HG03558 (cell line): ENCODE results near the gene ACLY.
"Not testable (repeated sequence)": the region's sequence is repeated elsewhere in the genome, so short reads cannot be mapped to it uniquely, and the experiment has no call there.

ENCODE experiments used
- ATAC-seq: cut with Tn5 transposase; IDR thresholded peaks from one replicate; pipeline ENCODE4 v1.9.1; 2021; ENCODE audit warnings: moderate number of reproducible peaks; ENCODE audit not compliant: unreplicated experiment; ENCODE audit errors: extremely low read depth

The ACLY gene

DNA sequence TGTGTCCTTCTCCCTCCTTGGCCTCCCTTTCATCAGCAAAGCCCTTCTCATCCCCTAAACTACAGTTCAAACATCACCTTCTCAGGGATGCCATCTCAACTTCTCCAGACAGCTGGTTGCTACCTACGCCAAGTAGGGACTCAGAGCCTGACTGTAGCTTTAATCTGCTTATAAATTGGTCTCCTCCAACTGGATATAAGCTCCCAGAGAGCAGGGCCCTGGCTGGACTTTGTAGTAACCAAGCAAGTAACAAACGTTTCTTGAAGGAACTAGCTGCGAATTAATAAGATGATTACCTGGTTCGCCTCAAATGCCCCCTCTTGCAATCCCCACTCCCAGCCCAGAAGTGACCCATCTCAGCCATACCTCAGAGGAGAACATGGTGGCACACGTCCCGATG lies 36.0 kb downstream of the ACLY start:
- ATAC-seq, result no peak

DNA sequence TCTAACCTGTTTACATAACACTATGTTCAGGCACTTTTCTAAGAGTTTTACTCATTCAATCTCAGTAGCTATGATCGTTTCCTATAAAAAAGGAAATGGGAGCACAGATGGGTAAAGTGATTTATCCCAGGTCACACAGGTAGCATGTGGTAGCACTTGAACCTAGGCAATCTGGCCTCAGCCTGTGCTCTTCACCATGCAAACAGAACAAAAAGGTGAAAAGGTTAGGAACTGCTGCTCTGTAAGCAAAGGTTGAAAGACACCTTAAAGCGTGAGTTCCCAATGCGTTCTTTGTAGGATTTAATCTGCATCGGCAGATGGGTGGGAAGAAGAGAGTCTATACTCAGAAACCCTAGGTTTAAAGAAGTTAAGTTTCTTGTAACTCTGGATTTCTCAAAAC lies 38.6 kb downstream of the ACLY start:
- no peak for ATAC-seq

DNA sequence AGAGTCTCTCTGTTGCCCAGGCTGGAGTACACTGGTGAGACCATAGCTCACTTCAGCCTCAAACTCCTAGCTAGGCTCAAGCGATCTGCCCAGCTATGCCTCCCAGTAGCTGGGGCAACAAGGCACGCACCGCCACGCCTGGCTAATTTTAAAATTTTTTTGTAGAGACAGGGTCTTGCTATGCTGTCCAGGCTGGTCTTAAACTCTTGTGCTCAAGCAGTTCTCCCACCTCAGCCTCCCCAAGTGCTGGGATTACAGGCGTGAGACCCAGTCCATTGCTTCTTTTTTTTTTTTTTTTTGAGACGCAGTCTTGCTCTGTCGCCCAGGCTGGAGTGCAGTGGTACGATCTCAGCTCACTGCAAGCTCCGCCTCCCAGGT lies 44.5 kb downstream of the ACLY start:
- not testable (repeated sequence) for ATAC-seq

DNA sequence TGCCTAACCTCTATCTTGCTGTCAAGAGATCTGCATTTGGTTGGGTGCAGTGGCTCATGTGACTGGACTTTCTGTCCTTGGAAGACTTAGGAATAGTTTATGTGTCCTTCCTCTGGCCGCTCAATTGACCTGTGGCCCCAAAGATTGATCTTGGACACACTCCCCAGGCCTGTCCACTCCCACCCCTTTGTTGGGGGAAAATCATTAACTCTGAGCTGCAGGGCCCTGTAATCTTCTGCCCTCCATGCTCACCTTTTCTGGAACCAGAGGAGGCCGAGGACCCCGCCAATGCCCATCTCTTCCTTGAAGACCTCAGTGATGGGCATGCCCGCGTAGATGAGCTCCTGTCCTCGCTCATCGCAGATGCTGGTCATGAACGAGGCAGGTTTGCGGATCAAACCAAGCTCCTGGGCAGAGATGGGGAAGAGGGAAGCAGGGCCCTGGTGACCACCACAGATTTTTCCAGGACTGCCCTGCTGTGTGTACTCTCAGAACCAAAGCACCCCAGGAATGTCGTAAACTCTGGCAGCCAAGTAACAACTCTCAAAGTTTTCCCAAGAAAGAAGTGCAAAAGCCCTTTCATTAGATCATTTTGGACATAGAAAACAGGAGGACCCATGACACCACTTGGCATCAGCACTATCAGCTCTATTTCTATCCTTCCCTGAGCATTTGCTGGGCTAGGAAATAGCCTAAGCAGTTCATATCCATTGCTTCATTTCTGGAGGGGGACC lies 45.0 kb downstream of the ACLY start:
- no peak for ATAC-seq

DNA sequence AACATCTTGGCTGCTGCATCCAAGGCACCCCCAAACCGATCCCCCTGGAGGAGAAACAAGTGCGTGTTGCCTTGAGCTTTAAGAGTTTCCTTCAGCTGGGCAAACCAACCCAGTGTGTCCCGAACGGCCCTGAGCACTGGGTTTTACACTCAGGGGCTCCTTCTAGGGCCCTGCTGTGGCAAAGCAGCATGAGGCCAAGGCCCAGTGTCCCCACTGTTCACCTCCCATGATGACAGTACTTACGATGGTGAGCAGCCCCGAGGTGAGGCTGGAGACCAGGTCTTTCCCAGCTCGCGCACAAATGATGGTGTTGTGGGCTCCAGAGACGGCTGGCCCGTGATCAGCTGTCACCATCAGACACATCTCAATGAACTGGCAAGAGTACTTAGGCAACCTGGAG lies 47.0 kb downstream of the ACLY start:
- no peak for ATAC-seq

DNA sequence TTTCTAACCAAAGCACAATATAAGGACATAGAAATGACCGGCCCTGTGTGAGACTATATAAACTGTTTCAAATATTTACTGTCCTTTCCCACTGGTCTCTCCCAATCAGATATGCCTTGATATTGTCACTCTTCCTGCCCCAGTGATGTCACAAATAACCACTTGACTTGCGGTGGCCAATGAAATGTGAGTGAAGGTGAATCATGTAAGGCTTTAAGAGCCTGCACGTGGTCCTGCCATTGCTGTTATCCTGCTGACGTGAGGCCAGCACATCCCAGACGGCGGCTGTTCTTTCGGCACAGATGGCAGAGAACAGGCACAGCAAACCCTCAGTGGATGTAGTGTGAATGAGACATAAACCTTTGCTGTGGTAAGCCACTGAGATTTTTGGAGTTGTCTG lies 48.1 kb downstream of the ACLY start:
- ATAC-seq, result no peak

DNA sequence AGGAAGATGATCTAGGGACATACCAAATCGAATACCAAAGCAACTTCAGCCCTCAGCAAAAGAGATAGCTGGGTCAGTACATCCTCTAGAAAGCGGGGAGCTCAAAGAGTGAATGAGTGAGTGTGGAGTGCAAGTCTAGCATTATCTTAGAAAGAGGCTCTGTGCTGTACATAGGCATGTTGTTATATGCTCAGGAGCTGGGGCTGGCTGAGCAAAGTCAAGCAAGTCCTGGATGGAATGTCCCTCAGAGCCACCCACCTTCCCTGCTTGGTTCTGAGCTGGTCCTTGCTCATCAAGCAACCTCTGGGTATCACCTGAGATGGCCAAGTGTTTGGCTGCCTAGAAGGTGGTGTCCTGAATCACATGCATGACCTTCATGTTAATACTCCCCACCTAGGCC lies 48.7 kb downstream of the ACLY start:
- ATAC-seq, result no peak

DNA sequence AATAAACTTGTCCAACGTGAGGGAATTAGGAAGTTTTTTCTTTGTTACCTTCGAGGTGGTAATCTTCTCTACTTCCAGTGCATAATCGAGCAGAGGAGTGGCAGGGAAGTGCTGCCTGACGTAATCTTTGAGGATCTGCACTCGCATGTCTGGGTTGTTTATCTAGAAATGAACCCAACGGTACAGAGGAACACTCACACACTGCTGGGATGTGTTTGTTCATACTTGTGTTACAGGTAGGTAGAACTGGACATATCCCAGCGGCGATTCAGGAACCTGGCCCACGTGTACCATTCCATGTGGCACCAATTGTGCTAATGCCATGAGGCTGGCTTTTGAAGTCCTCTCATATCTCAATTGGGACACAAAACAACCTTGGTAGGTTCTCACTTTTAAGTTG lies 49.3 kb downstream of the ACLY start:
- no peak for ATAC-seq

DNA sequence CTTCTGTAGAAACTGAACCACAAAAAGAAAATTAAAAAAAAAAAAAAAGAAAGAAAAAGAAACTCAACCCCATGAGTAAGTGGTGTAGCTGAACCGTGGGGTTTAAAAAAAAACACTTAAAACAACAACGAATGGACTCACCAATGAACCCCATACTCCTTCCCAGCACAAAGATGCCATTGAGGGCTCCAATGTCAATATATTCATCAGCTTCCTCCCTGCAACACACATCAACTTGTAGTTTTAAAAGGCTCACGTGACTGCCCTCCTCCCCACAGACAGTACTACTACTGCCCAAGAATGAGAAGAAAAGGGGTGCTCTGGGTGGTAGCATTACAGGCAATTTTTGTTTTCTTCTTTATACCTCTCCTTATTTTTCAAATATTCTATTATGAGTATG lies 50.2 kb downstream of the ACLY start:
- ATAC-seq, result no peak

DNA sequence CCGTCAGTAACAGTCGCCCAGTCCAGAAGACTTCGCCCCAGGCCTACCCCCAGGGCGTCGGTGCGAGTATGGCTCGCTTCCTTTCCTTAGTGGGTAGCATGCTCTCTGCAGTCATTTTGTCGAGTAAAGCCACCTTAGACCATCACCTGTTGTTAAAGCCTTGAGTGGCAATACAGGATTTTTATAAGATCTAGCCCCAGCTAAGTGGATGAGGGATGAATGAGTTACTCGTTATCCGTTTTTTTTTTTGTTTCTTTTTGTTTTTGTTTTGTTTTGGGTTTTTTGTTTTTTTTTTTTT lies 53.2 kb downstream of the ACLY start:
- ATAC-seq, result no peak

DNA sequence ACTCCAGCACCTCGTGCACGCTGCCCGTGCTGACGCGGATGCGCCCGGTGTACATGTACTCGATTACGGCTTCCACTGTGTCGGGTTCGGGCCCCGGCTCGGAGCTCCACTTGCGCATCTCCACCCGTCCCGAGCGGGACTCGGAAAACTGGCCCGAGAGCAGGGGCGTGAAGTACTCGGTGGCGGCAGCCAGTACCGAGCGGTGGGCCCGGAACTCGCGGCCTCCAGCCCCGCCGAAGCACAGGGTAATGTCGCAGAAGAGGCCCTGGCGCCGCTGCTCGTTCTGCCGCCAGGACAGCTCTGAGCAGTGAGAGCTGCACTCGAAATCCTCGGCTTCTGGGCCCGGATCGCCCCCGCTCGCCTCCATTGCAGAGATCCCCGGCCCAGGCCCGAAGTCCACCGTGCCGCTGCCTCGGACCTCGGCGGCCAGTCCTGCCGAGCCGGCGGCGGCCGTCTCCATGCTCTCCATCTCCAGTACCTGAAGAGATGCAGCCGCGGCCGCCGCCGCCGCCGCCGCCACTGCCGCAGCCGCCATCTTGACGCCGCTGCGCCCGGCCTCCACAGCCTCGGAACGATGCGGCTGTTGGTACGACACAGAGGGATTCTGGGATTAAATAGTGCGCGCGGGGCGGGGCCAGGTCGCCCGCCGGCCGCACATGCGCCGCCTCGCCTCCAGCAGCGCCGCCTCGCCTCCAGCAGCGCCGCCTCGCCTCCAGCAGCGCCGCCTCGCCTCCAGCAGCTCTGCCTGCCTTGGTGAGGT lies 53.7 kb downstream of the ACLY start, which contains the start of gene KLHL11:
Gene KLHL11, minus strand, starts transcription at position 588 of the 760 bp plus-strand sequence. Its CDS starts 53 bp downstream, at position 535.
- peak; percentile 45 for ATAC-seq

DNA sequence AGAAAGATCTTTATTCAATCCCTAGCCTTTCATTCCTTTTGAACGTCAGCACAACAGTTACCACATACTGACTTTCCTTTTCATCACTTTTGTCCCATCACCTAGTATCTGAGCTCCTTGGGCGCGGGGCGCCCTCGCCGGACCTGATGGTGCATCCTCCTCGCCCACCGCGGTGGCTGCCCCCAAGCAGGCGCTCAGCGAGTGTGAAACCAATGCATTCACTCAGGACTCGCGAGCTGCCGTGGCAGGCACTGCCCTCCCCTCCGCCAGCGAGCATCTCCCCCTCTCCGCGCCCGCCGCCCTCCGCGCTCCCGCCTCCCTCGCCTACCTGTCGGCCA lies 54.3 kb downstream of the ACLY start:
- no peak for ATAC-seq

DNA sequence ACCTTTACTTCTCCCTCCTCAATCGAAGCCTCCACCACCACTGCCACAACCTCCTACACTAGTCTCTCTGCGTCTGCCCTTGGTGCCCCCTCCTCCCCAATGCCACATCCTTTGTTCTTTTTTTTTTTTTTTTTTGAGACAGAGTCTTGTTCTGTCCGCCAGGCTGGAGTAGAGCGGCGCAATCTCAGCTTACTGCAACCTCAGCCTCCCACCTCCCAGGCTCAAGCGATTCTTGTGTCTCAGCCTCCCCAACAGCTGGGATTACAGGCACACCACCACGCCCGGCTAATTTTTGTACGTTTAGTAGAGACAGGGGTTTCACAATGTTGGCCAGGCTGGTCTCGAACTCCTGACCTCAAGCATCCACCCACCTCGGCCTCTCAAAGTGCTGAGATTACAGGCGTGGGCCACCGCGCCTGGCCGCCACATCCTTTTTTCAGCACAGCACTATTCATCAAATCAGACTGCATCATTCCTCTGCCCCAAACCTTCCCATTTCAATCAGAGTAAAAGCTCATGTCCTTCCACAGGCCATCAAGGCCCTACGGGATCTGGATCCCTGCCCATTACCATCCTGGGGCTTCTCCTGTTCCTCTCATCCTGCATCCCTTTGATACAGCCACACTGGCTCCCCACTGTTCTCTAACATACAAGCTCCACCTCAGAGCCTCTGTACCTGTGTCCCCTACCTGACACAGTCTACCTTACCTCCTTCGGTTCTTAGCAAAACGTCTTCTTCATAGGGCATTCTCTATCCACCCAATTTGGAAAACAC lies 55.5 kb downstream of the ACLY start:
- ATAC-seq, result no peak

DNA sequence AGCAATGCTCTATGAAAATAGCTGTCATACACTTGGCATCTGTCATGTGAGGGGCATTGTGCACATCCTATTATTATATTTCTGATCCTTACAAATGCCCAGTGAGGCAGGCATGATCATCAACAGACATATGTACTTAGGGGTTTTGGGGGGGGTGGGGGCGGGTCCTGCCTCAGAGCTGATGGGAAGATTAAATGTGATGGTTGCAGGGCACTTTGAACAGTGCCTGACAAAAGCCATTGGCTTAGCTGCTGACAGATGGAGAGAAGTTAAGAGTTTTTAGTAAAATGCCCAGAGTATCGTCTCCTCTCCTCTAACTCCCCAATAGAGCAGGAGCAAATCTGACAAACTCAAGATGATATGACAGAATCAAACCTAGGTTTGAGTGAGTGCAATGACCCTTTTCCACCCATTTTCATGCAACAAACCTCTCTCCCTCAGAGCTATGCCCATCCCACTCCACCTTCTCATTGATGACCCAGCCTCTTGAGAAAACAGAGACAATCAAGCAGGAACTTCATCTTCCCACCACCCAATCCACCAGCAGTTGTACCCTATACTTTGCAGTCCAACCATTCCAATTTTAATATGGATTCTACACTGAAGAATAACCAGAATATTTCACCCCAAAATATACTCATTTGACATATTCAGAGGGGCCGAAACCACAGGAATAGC lies 58.4 kb downstream of the ACLY start:
- no peak for ATAC-seq

DNA sequence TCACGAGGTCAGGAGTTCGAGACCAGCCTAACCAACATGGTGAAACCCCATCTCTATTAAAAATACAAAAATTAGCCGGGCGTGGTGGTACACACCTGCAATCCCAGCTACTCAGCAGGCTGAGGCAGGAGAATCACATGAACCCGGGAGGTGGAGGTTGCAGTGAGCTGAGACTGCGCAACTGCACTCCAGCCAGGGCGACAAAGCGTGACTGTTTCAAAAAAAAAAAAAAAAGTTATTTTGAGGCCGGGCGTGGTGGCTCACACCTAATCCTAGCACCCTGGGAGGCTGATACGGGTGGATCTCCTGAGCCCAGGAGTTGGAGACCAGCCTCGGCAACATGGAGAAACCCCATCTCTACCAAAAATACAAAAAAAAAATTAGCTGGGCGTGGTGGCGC lies 67.4 kb downstream of the ACLY start:
- not testable (repeated sequence) for ATAC-seq

DNA sequence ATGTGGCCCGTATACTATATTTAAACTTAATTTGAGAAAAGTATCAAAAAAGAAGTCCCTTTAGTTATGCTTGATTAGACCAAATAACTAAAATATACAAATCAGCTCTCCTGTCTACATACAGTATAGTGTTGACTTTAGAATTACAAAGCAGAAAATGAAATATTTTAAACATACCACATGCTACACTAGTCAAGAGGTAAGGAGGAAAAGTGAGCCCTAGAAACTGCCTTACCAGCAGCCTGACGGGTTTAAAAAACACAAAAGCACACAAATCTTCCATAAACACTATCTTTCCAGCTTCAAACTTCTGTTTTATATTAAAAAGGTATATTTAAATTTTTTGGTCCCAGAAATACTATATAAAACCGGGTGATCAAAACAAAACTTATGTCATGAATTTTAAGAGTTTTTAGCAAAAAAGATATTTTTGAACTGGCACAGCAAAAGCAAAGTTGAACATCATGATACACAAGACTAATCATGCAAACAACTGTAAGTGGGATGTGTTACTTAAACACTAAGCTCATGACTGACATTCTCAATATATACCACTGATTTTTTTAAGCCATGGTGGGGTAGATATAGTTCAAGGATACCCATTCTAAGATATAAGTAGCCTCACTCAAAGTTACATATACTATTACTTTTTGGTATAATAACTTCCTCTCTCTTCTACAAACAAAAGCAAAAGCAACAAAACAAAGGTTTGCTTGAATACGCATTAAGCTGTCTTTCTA lies 69.3 kb downstream of the ACLY start:
- ATAC-seq, result no peak

DNA sequence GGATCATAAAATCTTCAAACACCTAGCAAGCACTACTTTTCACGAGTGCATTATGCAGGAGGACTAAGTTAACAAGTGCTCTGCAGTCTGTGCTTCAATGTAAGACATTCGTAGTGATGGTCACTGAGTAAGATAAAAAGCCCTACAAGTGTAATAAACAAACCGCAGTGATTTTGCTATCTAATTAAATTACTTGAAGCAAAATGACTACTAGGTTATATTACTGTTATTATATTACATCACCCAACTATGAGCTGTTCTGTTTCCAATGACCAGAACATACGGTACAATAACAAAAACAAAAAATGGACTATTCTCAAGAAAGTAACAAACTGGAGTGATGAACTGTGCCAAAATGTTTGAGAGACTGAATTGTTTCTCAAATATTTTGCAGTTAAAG lies 70.0 kb downstream of the ACLY start:
- ATAC-seq, result no peak

DNA sequence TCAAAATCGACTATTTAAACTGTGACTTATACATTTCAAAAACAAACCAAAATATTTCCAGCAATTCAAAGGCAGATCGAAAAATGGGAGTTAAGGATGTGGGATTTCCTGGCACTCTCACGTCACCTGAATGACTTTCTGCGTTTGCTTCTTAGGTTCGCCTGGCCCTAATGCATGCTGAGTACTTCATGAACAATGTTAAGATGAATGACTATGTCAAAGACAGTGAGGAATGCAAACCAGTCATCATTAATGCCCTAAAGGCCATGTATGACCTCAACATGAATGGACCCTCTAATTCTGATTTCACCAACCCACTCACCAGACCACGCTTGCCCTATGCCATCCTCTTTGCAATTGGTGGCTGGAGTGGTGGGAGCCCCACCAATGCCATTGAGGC lies 73.8 kb downstream of the ACLY start:
- no peak for ATAC-seq

DNA sequence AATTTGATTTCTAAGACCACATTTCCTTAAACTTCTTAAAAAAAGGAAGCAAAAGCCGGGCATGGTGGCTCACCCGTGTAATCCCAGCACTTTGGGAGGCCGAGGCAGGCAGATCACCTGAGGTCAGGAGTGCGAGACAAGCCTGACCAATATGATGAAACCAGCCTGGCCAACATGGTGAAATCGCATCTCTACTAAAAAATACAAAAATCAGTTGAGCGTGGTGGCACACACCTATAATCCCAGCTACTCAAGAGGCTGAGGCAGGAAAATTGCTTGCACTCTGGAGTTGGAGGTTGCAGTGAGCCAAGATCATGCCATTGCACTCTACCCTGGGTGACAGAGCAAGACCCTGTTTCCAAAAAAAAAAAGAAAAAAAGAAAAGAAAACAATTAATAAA lies 78.0 kb downstream of the ACLY start:
- not testable (repeated sequence) for ATAC-seq

DNA sequence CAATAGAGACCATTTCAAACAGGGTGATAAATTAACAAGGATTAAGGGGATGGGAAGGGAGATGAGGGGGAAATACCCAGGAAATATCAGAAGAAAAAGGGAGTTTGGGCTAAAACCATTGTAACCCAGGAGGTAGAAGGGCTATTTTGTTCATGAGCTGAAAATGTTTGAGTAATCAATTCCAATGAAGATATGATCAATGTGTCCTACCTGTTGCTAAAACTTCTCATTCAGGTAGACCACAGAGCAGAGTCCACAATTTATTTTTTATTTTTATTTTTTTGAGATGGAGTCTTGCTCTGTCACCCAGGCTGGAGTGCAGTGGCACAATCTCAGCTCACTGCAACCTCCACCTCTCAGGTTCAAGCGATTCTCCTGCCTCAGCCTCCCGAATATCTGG lies 79.3 kb downstream of the ACLY start:
- not testable (repeated sequence) for ATAC-seq
